Measurements from ENCODE around the gene LARGE1.

The LARGE1 gene

GRCh38 chr22:33272180-33272579, 648.1 kb downstream of the LARGE1 start:
- TF ChIP-seq TAF1 (IDR thresholded peaks at IDR 0.05; ENCODE audit: borderline replicate concordance, insufficient read depth, low read length) (no peak), FOXP2 (optimal IDR thresholded peaks at IDR 0.05; ENCODE audit: borderline replicate concordance, extremely low read depth, extremely low read length, insufficient read depth) (no peak), POLR2AphosphoS5 (IDR thresholded peaks at IDR 0.05; ENCODE audit: low read depth, low read length) (no peak), REST (IDR thresholded peaks at IDR 0.05; ENCODE audit: insufficient read depth in 1 of 2, low read depth in 2 of 2, low read length in 2 of 2) (no peak), SIN3A (IDR thresholded peaks at IDR 0.05; ENCODE audit: borderline replicate concordance, insufficient read depth, low read length) (no peak)

- TF ChIP-seq FOXP2 (optimal IDR thresholded peaks at IDR 0.05; ENCODE audit: borderline replicate concordance, extremely low read depth, extremely low read length, insufficient read depth) (no peak), REST (IDR thresholded peaks at IDR 0.05; ENCODE audit: insufficient read depth in 1 of 2, low read depth in 2 of 2, low read length in 2 of 2) (no peak), TAF1 (IDR thresholded peaks at IDR 0.05; ENCODE audit: borderline replicate concordance, insufficient read depth, low read length) (no peak)
Observed at GRCh38 chr22:33271390-33272161, 648.7 kb downstream of the LARGE1 start.

- no peak for TF ChIP-seq POLR2AphosphoS5 (IDR thresholded peaks at IDR 0.05; ENCODE audit: low read depth, low read length)
- TF ChIP-seq SIN3A (IDR thresholded peaks at IDR 0.05; ENCODE audit: borderline replicate concordance, insufficient read depth, low read length): no peak
- TF ChIP-seq FOXP2 (optimal IDR thresholded peaks at IDR 0.05; ENCODE audit: borderline replicate concordance, extremely low read depth, extremely low read length, insufficient read depth): no peak
- no peak for TF ChIP-seq TAF1 (IDR thresholded peaks at IDR 0.05; ENCODE audit: borderline replicate concordance, insufficient read depth, low read length)
- no peak for TF ChIP-seq REST (IDR thresholded peaks at IDR 0.05; ENCODE audit: insufficient read depth in 1 of 2, low read depth in 2 of 2, low read length in 2 of 2)
Observed at GRCh38 chr22:33270596-33270995, 649.7 kb downstream of the LARGE1 start.

GRCh38 chr22:33261699-33262098, 658.6 kb downstream of the LARGE1 start:
- no peak for TF ChIP-seq FOXP2 (optimal IDR thresholded peaks at IDR 0.05; ENCODE audit: borderline replicate concordance, extremely low read depth, extremely low read length, insufficient read depth)
- no peak for TF ChIP-seq POLR2AphosphoS5 (IDR thresholded peaks at IDR 0.05; ENCODE audit: low read depth, low read length)
- TF ChIP-seq REST (IDR thresholded peaks at IDR 0.05; ENCODE audit: insufficient read depth in 1 of 2, low read depth in 2 of 2, low read length in 2 of 2): no peak

- TF ChIP-seq POLR2AphosphoS5 (IDR thresholded peaks at IDR 0.05; ENCODE audit: low read depth, low read length): no peak
- no peak for TF ChIP-seq TAF1 (IDR thresholded peaks at IDR 0.05; ENCODE audit: borderline replicate concordance, insufficient read depth, low read length)
- no peak for TF ChIP-seq REST (IDR thresholded peaks at IDR 0.05; ENCODE audit: insufficient read depth in 1 of 2, low read depth in 2 of 2, low read length in 2 of 2)
- TF ChIP-seq FOXP2 (optimal IDR thresholded peaks at IDR 0.05; ENCODE audit: borderline replicate concordance, extremely low read depth, extremely low read length, insufficient read depth): no peak
- no peak for TF ChIP-seq SIN3A (IDR thresholded peaks at IDR 0.05; ENCODE audit: borderline replicate concordance, insufficient read depth, low read length)
Observed at GRCh38 chr22:33260498-33260897, 659.8 kb downstream of the LARGE1 start.
